NOMO-1 treated with dmso at 0.1 percent for 144 hours (cell line): ENCODE measurements around the gene TMEM184A.
"Not testable (repeated sequence)": the region's sequence is repeated elsewhere in the genome, so short reads cannot be mapped to it uniquely, and the experiment has no call there.

ENCODE experiments used
- DNase-seq: peaks from one replicate; lab custom pipeline; 2025; ENCODE audit not compliant: unreplicated experiment; lab: John Stamatoyannopoulos, UW

Gene TMEM184A

GRCh38 chr7:1529383-1530116 lies 26.5 kb downstream of the TMEM184A start:
- DNase-seq: no peak

GRCh38 chr7:1526271-1526754 lies 29.7 kb downstream of the TMEM184A start:
- DNase-seq: no peak

GRCh38 chr7:1525409-1525808 lies 30.6 kb downstream of the TMEM184A start:
- no peak for DNase-seq

- no peak for DNase-seq
Measured at GRCh38 chr7:1523844-1524243, 32.2 kb downstream of the TMEM184A start.

DNA sequence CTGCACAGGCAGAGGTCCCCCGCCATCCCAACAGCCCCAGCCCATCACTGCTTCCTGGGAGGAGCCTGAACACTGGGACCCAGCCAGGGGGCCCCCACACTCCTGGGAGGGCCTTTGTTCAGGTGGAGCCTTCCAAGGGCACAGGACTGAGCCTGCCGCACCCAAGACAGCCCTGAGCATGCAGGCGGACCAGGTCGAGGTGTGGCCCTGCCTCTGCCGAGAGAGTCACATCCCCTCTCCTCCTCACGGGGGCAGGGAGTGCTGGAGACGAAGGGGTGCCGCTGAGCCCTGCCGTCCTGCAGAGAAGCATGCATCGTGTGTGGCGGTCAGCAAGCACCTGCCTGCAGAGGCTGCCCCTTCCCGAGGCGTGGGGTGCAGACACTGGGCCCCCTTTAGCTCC lies 32.8 kb downstream of the TMEM184A start:
- DNase-seq: no peak

GRCh38 chr7:1521456-1521855 lies 34.5 kb downstream of the TMEM184A start:
- no peak for DNase-seq

- no peak for DNase-seq
Measured at GRCh38 chr7:1520539-1521234, 35.3 kb downstream of the TMEM184A start.

DNA sequence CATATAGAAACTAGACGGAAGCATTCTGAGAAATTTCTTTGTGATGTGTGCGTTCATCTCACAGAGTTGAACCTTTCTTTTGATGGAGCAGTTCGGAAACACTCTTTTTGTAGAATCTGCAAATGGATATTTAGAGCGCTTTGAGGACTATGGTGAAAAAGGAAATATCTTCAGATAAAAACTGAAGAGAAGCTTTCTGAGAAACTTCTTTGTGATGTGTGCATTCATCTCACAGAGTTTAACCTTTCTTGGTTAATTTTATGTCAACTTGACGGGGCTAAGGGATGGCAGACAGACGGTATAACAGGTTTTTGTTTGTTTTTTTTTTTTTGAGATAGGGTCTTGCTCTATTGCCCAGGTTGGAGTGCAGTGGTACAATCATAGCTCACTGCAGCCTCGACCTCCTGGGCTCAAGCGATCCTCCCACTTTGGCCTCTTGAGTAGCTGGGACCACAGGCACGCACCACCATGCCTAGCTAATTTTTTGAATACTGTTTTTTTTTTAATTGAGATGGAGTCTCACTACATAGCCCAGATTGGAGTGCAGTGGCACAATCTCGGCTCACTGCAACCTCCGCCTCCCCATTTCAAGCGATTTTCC lies 36.6 kb downstream of the TMEM184A start:
- DNase-seq: not testable (repeated sequence)

DNA sequence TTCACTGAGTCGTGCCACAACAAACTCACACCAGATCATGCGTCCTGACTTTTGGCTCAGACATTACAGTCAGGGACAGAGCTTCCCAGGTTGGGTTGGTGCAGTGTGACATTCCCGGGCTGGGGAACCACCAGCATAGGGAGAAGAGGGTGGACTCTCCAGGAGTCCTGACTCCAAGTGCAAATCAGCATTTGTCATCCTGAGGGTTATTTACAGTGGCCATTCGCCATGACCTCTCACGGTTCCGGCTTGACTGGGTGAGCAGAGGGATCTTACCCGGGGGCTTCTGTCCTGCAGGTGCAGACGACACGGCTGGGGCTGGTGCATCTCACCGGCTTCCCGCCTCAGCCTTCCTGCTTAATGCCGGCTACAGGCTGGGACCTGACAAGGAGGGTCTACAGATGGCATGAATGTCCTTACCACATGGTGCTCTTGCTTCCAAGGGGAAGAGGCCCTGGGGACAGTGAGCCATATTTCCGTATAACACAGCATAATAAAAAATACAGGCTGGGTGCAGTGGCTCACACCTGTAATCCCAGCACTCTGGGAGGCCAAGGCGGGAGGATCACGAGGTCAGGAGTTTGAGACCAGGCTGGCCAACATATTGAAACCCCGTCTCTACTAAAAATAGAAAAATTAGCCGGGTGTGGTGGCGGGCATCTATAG lies 39.3 kb downstream of the TMEM184A start:
- no peak for DNase-seq

- not testable (repeated sequence) for DNase-seq
Measured at GRCh38 chr7:1515509-1515967, 40.5 kb downstream of the TMEM184A start.

DNA sequence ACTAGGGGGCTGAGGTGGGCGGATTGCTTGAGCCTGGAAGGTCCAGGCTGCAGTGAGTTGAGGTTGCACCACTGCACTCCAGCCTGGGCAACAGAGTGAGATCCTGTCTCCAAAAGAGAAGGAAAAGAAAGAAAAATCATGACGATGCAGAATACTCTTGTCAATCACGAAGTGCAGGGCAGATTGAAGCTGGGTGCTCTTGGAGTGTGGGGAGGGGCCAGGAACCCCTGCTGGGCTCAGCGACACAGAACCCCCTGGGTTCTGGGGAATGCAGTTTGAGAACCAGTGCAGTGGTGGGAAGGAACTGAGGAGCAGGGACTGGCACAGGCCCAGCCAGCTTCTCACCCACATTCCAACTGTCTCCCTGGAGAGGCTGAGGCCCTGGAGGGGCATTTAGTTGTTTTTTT lies 41.0 kb downstream of the TMEM184A start:
- DNase-seq: no peak

DNA sequence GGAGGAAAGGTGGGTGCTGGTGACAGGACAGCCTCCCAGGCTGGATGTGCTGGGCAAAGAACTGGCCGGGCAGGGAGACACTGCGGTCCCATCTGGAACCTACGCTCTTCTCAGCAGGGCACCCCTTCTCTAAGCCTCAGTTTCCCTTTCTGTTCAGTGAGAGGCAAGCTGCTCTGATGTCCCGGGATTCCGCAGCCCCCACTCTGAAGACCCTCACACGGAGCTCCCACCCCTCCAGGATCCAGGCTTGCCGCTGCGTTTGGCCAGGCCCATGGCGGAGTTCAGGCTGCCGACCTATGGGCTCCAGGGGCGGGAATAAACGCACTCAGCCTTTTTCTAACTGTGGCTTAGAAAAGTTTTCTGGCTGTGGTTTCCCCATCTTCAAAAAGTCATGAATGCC lies 41.6 kb downstream of the TMEM184A start:
- DNase-seq: no peak

DNA sequence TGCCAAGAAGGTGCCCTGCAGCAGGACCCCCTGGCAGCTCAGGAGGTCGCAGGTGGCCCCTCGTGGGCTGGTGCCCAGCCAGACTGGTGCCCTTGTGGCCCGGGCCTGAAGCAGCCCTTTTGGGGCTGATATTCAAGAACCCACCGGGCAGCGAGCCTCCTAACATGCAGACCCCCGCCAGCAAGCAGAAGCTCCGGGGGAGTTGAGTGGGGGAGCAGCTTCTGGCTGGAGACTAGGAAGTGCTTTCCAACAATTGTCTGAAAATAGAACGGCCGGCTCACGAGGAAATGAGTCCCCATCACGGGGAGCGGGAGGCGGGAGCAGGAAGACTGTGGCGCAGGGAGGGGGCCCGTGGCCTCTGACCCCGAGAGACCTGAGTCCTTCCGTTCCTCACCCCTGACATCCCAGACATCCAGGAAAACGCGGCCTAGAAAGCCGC lies 42.3 kb downstream of the TMEM184A start:
- no peak for DNase-seq

DNA sequence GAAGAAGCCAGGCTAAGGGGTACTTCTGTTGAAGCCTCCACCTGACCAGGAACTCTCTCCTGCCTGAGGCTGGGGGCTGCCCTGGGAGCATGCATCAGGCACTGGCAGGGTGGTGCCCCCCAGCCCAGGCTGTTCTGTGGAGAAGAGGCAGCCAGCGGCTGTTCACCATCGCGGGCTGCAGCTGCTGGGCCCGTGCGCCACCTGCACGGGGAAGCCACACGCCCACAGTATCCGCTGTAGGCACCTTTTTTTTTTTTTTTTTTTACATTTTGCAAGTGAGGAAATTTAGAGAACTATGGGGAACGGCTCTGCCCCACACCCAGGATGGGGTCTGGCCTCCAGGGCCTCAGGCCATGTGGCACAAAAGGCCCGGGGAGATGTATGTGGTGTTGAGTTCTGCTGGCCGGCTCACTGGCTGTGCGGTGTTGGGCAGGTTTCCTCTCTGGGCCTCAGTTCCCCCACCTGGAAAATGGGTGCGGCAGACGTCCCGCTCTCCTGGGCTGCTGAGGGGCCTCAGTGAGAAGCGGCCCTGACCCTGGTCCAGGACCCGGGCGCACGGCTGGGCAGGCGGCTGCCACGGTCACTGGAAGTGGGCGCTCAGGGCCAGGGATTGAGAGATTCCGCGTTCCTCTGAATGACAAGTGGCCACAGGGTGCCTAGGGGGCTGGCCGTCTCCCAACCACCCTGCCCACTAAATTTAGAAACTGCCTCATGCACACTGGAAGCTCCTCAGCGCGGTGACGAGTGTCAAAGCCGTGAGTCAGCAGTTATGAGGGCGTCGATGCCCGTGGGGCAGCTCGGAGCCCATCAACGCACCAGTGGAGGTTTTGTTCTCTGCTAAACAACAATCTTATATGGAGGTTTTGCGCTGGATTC lies 43.0 kb downstream of the TMEM184A start:
- peak; percentile 58 for DNase-seq

DNA sequence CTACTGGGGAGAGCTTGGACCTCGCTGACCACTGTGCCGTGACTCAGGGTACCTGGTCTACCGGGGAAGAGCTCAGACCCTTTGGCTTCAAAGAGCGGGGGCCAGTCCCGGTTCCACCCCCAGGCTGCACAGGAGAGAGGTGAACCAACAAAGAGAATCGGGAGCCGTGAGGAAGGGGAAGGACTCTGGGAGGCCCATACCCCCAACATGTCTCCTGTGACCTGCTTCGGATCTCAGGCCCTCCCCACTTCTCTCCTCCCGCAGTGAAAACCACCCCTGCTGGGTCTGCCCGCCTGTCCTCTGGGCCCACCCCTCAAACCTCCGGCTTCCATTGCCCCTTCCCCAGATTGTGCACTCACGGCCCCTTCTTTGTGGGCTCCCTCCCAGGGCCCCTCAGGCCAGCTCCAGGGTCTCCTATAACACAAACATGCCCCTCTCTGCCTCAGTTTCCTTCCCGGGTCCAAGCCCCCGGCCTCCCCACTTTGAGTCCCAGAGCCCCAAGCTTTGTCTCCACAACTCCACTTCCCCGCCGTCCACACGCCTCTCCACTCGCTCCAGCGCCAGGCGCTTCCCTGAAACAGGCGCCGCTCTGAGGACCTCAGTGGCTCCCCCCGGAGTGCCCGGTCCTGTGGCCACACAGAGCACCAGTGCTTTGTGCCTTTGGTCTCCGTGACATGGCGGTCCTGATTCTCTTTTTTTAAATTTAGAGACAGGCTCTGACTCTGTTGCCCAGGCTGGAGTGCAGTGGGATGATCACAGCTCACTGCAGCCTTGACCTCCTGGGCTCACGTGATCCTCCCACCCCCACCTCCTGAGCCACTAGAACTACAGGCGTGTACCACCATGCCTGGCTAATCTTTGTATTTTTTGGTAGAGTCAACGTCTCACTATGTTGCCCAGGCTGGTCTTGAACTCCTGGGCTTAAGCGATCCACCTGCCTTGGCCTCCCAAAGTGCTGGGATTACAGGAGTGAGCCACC lies 44.3 kb downstream of the TMEM184A start:
- no peak for DNase-seq

GRCh38 chr7:1510780-1511154 lies 45.2 kb downstream of the TMEM184A start:
- DNase-seq: no peak

DNA sequence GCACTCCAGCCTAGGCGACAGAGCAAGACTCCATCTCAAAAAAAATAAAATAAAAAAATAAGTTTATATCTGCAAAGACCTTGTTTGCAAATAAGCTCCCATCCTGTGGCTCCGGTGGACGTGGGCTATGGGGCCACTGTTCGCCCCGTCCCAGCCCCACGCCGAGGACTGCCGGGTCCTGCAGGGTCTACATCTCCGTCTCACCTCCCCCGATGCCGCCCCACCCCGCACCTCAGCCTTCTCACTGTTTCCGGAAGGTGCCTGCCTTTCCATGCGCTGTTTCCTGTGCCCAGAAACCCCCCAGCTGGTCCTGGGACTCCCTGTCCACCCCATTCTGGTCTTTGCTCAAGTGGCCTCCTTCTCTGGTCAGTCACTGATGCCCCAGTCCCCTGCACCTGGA lies 46.8 kb downstream of the TMEM184A start:
- DNase-seq: no peak

- DNase-seq: no peak
Measured at GRCh38 chr7:1508277-1508758, 47.7 kb downstream of the TMEM184A start.
